Fibroblast of peridontal ligament (primary cell): Measurements from ENCODE around the gene EFNA4.
"Not testable (repeated sequence)": the region's sequence is repeated elsewhere in the genome, so short reads cannot be mapped to it uniquely, and the experiment has no call there.

Experiments
- DNase-seq: peaks from one replicate; pipeline ENCODE4 v3.0.0-alpha.2; 2010; ENCODE audit errors: extremely low read depth

Gene EFNA4

DNA sequence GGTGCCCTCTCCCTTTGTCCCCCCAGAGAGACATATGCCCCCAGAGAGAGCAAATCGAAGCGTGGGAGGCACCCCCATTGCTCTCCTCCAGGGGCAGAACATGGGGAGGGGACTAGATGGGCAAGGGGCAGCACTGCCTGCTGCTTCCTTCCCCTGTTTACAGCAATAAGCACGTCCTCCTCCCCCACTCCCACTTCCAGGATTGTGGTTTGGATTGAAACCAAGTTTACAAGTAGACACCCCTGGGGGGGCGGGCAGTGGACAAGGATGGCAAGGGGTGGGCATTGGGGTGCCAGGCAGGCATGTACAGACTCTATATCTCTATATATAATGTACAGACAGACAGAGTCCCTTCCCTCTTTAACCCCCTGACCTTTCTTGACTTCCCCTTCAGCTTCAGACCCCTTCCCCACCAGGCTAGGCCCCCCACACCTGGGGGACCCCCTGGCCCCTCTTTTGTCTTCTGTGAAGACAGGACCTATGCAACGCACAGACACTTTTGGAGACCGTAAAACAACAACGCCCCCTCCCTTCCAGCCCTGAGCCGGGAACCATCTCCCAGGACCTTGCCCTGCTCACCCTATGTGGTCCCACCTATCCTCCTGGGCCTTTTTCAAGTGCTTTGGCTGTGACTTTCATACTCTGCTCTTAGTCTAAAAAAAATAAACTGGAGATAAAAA, 23.5 kb downstream of the EFNA4 start:
- no peak for DNase-seq

DNA sequence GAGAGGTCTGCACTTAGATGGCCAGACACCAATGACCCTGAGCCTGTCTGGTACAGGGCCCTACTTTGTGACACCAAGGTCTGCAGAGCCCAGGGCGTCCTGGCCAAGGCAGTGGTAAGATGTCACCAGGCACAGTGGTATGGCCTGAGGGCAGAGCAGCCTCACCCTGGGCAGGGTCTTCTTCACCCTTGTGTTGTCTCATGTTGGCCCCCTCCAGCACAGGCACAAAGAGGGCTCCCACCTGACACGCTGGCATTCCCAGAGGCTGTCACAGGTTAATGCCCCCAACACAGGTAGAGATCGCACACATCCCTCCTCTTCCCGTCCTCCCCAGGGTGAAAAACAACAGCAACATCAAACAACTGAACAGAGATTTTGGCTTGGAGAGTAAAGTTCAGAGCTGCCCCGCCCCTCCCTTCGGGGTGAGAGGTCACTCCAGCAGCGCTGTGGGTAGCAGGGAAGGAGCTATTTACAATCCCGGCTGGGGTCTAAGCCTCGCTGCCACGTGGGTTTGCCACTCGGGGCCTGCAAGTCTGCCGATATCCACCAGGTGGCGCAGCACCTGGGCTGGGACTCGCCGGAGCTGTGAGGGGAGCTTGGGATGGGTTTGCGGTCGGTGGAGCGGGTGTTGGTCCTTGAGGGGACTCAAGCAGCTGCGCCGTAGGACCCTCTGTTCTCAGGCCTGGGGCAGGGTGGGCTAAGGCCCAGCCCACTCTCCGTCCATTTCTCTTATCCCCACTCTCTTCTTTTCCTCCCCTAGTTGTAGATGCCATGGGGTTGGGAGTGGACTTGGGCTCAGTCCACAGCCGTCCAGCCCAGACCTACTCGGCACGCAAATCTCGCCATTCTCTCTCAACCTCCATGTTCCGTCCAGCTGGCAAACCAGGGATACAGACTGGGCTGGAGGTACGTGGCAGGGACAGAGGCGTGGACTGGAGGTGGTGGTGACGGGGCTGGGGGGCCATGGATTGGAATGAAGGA, 27.8 kb downstream of the EFNA4 start:
- peak; percentile 57 for DNase-seq

DNA sequence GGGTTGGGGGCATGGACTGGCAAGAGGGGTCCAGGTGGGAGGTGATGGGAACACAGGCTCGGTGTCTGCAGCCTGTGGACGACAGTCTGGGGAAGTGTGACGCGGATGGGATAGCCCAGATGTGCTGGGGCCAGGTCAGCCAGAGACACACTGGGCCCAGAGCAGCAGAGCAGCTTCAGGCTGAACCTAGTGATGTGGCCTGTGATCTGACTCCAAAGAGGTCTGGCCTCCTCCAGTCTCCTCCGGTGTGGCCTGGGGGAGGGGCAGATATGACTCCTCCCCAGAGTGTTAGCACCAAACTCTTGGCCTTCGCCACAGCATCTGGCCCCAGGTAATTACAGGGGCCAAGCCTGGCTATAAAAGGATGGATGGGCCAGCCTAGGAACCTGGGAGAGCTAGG, 28.6 kb downstream of the EFNA4 start:
- no peak for DNase-seq

DNA sequence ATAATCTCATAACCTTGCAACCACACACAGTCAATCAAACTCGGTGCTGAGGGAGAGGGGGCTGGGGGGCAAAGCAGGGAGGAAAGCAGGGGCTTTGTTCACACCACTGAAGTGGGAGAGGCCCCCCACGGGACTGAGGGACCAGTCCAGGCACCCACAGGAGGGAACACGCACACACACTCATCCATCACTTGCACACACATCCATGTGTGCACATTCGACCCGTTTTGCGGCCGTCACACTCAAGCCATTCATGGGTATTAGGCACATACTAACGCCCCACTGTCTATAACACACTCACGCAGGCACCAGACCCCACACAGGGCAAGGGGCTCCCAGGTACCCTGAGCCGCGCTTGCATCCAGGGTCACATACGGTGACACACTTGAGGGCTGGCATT, 29.1 kb downstream of the EFNA4 start:
- DNase-seq, result no peak

DNA sequence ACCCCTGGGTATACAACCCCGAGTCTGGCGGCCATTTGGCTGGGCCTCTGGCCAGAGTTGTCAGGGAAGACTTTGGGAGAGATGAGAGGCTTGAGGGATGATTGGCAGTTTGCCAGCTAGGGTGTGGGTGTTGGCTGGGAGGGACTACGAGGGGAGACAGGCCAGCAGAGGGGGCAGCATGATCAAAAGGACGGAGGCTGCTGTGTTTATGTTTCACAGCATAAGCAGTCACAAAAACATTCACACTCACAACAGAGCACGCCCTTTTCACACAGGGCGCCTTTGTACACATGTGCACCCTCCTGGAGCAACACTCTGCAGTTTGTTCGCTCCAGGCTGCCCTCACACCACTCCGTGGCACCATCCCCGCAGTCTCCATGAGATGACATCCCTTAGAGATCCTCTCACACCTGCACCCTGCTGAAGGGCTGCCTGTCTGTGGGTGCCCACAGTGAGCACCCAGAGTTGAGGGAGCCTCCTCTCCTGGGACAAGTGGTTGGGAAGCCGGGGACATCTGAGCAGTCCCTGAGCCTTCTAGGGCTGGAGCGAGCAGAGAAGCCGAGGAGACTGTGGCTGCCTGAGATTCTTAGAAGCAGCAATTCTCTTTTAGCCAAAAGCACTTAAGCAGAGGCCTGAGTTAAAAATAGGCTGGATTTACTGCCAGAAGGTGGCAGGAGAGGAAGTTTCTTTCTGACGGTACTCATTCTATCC, 30.5 kb downstream of the EFNA4 start:
- peak; percentile 61 for DNase-seq

DNA sequence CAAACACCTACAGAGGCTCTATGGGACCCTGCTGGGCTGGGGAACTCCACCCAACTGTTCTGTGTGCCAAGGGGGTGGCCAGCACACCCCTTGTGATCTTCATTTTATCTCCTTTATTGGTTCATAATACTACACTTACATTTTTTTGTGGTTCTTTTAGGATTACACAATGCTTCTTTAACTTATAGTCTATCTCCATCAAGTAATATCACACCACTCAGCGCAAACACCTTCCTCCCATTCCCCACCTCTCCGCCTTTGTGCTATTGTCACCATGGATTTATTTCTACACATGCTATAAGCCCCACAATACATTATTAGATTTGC, 31.0 kb downstream of the EFNA4 start:
- DNase-seq, result no peak

DNA sequence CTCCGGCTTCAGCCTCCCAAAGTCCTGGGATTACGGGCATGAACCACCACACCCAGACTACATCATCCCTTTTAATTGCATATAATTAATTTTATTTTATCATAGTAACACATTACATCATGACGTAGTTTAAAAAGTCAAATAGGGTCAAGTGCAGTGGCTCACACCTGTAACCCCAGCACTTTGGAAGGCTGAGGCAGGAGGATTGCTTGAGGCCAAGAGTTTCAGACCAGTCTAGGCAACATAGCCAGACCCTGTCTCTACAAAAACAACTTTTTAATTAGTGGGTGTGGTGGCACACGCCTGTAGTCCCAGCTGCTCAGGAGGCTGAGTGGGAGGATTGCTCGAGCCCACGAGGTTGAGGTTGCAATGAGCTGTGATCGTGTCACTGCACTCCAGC, 35.8 kb downstream of the EFNA4 start:
- no peak for DNase-seq

DNA sequence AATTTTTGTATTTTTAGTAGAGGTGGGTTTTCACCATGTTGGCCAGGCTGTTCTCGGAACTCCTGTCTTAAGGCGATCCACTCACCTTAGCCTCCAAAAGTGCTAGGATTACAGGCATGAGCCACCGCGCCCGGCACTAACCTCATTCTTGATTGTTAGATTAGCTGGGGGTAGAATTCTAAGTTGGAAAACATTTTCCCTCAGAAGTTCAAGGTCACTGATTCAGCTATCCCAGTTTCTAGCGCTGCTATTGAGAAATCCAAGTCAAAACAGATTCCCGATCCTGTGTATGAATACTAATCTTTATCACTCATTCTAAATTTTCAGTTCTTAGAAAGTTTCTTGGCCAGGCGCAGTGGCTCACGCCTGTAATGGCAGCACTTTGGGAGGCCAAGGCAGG, 39.8 kb downstream of the EFNA4 start:
- DNase-seq, result no peak

DNA sequence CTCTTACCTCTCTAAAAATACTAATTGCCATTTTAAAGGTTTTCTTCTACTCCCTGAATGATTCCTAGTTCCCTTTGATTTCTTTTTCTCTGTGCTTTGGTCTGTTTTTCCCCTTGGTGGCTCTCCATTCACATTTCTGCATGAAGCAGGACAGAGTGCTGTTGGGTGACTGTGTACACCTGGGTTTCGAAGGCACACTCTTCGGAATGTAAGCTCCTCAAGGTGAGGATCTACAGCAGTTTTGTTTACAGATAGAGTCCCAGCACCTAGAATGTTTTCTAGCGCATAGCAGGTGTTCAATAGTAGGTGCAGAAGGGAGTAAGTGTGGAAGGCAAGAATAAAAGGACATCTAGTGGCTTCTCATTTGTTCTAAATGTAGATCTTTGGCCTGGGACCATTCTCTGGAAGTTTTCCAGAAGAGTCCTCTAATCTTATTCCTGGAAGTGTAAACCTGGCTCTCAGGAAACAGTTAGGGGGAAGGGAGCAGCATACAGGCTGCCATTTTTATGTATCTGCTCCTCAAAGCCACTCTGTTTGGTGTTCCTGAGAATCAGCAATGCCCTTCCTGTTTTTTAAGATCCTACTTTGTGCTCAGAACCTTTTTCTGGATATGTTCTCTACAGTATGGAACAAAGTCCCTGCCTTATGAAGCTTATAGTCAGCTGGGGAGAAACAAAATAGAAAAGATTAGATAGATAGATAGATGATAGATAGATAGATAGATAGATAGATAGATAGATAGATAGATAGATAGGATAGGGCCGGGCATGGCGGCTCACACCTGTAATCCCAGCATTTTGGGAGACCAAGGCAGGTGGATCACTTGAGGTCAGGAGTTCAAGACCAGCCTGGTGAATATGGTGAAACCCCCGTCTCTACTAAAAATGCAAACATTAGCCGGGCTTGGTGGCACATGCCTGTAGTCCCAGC, 41.3 kb downstream of the EFNA4 start:
- DNase-seq, result no peak

DNA sequence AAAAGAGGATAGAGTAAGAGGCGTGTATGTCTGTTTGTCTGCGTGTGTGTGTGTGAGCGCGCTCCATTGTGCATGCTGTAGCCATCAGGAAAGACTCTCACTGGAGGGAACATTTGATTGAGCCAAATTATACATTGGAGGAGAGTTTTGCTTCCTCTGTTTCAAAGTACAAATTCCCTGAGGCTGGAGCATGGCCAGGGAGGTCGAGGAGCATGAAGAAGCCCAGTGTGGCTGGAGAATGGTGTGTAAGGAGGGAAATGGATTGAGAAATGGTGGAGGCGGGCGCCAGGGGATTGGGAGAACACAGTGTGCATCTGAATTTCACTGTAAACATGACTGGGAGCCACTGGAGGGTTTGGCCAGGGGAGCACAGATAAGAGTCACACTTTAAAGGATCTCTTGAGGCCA, 42.1 kb downstream of the EFNA4 start:
- DNase-seq, result no peak

DNA sequence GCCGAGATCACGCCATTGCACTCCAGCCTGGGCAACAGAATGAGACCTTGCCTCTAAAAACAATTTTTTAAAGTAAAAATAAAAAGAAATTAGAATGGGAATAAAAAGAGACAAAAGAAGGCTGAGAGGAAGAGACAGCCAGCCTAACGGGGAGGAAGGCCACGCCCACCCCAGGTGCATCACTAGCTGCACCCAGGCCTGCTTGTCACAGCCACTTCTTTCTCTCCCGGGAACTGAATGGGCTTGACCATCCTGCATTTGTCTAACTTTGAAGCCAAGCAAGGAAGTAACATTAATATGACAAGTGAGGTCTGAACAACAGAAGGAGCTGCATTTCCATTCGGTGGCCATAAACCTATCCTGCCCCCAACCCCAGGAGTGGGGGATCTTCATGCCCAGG, 43.3 kb downstream of the EFNA4 start:
- DNase-seq, result no peak

DNA sequence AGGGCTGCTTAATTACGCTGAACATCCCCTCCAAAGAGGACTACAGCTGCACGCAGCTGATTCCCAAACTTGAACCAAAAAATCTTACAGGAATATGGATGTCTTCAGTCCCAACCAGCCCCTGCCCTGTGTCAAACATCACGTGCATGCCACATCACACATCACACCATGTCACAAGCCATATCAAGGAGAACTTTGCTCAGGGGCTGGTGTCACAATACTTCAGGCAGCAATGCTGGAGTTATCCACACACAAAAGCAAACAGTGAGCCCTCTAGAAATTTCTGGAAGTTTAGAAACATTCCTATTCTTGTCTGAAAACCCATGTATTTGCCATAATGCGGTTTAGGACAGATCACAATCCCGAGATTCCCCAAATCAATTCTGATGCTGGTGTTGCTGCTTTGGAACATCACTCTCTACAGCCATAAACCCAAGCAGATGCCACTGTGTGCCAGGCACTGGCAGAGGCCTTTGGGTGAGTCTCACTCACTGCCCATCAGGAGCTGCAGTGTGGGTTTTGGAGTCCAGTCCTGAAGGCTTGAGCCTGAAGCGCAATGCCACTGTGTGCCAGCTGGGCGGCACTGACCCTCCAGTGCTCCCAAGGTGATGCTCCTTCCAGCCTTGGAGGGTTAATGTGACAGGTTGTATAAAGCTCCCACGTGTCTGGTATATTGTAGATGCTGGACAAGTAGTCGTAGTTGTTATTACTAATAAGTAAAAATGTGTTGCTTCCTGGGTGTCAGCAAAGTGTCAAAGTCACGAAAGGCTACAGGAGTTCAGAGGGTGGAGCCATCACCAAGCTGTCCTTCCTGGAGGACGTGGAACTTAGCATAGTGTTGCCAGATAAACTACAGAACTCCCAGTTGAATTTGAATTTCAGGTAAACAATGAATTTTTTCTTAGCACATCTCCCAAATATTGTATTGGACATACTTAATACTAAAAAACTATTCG, 44.0 kb downstream of the EFNA4 start:
- DNase-seq, result no peak

DNA sequence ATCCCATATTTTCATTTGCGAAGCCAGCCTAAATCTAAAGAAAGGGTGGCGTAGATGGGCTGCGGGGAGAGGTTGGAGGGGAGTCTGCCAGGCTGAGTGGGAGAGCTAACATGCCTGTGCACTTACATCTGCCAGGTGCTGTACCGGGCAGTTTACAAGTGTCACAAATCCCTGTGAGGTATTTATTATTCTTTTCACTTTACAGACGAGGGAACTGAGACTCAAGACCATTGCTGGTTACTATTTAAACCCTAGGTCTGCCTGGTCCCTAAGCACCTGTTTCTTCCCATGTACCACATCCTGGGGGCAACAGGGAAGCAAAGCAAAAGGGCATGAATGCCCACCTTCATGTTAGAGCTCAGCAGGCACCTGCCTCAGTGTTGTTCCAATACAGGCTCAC, 44.8 kb downstream of the EFNA4 start:
- no peak for DNase-seq

DNA sequence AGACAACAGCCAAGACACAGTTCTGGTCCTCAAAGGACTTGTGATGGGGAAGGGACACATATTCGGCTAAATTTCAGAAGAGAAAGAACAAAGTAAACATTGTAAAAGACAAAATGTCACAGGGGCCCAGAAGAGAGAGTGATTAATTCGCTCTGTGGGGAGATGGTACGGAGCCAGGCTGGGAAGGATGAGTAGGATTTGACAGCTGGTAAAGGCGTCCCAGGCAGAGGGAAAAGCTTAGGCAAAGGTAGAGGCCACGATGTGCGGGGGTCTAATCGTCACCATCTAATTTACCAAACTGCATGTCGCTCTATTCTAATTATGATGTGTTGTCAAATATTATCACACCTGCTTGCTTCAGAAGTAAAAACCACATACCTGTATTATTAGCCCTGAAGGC, 46.8 kb downstream of the EFNA4 start:
- no peak for DNase-seq

DNA sequence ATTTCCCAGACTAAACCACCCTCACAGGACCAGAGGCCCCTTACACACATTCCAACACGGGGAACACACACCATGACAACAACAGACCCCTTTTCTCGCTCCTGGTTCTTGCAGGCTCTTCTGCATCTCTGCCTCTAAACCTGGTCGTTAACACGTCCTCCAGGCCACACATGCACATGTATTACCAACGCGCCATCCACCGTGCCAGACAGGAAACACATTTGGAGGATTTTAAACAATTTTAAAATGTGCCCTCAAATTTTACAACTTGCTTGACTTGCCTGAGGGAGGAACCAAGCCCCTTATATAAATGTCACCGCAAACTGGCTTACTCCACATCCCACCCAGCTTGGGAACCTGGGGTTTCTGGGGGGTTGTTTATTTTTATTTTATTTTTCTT, 47.3 kb downstream of the EFNA4 start:
- no peak for DNase-seq

DNA sequence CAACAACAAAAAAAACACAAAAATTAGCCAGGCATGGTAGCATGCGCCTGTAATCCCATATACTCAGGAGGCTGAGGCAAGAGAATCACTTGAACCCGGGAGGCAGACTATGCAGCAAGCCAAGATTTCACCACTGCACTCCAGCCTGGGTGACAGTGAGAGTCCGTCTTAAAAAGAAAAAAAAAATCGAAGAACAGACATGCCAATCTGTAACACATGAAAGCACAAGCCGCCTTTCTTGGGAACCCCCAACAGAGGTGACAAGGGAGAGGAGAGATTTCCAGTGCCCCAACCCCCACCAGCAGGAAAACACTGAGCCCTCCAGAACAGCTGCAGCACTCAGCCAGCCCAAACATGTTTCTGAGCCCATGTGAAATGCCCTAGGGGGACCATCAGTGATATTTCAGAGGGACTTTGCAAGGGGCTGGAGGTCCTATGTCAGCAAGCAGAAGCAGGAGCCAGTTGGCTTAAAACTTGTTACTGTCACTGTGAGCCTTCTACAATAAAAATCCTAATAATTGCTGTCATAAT, 50.0 kb downstream of the EFNA4 start:
- no peak for DNase-seq

DNA sequence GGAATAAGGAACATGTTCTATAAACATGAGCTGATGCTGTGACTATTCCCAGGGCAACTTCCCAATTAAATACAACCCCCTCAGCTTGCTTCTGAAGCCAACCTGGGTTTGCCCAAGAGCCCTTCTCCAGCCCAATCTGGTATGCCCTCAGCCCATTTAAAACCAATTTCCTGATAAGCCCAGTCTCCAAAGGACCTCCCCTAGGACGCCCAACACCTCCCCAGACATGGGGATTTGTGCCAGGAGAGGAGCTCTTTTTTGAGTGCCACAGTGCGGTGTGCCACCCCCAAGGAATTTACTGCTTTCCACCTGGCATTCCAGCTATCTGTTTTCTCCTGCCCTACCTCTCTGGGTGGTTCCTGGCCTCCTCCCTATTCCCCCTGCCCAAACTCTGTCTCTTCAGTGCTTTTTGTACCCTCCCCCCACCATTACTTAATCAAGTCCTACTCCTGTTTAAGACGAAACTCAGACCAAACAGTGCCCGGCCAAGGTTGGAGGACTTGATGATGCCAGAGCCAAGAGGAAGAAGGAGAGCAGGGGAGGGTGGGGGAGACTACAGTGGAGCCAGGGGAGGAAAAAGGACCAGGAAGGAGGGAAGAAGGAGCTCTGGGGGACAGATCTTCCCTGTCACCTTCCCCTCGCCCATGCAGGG, 52.7 kb downstream of the EFNA4 start:
- DNase-seq, result no peak

DNA sequence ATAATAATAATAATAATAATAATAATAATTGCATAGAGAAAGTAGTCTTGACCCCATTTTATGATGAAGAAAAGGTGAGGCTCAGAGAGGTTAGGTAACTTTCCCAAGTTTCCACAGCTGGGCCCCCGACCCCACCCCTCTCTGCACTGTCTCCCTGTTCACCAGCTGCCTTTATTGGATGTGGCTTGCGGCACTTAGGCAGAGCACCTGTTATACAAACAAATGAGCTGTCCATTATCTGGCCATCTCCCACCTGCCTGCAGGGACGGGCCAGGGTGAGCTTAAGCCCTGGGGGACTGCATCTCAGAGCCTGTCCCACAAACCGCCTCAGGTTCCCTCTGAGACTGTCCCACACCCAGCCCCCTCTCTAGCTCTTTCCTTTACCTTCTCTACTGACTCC, 54.1 kb downstream of the EFNA4 start:
- DNase-seq, result no peak

DNA sequence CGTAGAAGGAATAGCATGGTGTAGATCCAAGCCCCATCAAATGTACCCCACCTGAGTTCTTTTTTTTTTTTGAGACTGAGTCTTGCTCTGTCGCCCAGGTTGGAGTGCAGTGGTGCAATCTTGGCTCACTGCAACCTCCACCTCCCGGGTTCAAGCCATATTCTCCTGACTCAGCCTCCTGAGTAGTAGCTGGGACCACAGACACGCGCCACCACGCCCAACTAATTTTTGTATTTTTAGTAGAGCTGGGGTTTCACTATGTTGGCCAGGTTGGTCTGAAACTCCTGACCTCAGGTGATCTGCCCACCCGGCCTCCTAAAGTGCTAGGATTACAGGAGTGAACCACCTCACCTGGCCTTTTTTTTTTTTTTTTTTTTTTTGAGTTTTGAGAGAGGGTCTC, 54.5 kb downstream of the EFNA4 start:
- not testable (repeated sequence) for DNase-seq
